ENCODE results near the gene URI1.

URI1 gene

DNA sequence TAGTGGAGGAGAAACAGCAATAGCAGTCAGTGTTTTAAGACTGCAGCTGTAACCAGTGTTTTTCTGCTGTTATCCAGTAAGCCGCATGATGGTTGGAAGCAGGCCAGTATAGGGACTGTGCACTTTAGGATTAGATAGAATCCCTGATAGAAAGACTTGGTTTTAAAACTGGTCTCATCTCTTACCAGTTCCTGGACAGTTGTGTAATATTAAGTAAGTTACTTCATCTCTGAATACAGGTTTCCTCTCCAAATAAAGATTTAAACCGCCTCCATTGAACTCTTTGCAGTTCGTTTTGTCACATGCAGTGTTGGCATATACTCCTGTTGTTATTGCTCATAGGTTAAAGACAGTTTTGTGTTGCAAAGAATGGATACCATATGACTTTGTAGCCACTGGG lies 25.6 kb downstream of the URI1 start:
- DNase-seq (ENCODE audit: low read depth in 1 of 2, low spot score in 1 of 2): no peak

GRCh38 chr19:29969891-29970290 lies 27.9 kb downstream of the URI1 start:
- DNase-seq (ENCODE audit: low read depth in 1 of 2, low spot score in 1 of 2): no peak

- DNase-seq (ENCODE audit: low read depth in 1 of 2, low spot score in 1 of 2): no peak
Measured at GRCh38 chr19:29971002-29971401, 29.0 kb downstream of the URI1 start.

GRCh38 chr19:29971648-29972047 lies 29.6 kb downstream of the URI1 start:
- no peak for DNase-seq (ENCODE audit: low read depth in 1 of 2, low spot score in 1 of 2)

- no peak for DNase-seq (ENCODE audit: low read depth in 1 of 2, low spot score in 1 of 2)
Measured at GRCh38 chr19:29974701-29975100, 32.7 kb downstream of the URI1 start.

GRCh38 chr19:29976151-29976943 lies 34.3 kb downstream of the URI1 start:
- no peak for DNase-seq (ENCODE audit: low read depth in 1 of 2, low spot score in 1 of 2)

GRCh38 chr19:29978080-29978479 lies 36.0 kb downstream of the URI1 start:
- no peak for DNase-seq (ENCODE audit: low read depth in 1 of 2, low spot score in 1 of 2)

- DNase-seq (ENCODE audit: low read depth in 1 of 2, low spot score in 1 of 2): no peak
Measured at GRCh38 chr19:29983568-29983967, 41.5 kb downstream of the URI1 start.

DNA sequence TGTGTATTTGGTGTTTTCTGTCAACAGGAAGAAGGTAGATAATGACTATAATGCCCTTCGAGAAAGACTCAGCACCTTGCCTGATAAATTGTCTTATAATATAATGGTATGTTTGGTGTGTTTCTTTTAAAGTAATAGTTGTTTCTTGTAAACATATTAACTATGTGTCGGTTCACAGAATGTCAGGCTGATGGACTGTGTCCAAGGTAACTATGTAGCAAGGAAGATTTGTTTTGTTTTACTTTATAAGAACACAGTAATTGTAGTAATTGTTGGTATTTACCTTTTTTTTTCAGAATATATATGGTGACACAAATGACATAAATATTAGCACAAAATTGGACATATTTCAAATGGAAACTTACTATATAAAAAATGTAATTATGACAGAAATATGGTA lies 43.2 kb downstream of the URI1 start:
- DNase-seq (ENCODE audit: low read depth in 1 of 2, low spot score in 1 of 2): no peak

DNA sequence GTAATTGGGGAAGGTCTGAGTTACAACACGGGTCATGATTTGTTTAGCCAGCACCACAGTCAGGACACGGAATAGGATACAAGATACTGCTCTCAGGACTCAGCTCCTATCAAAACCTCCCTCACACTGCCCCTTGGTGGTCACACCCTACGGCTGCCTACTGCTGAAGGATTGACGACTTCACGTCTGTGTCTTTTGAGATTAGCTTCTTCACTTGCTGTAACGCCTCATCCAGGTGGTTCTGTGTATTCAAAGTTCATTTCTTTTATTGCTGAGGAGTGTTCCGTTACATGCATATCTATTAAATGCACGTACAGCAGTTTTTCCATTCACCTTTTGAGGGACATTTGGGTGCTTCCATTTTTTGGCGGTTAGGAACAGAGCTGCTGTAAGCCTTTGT lies 46.3 kb downstream of the URI1 start:
- no peak for DNase-seq (ENCODE audit: low read depth in 1 of 2, low spot score in 1 of 2)

- no peak for DNase-seq (ENCODE audit: low read depth in 1 of 2, low spot score in 1 of 2)
Measured at GRCh38 chr19:29992233-29992867, 50.3 kb downstream of the URI1 start.

DNA sequence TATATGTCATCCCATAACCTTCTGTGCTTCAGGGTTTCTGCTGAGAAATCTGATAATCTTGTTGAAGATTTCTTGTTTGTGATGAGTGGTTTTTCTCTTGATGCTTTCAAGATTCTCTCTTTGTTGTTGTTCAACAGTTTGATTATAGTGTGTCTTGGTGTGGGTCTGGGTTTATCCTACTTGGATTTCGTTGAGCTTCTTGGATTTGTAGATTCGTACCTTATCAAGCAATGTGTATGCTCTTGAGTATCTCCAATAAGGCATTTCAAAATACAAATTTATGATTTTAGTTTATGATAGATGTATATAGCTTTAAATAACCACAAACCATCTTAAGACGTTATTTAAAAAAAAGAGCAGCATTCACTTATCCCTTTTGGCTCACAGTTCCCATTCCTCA lies 57.5 kb downstream of the URI1 start:
- no peak for DNase-seq (ENCODE audit: low read depth in 1 of 2, low spot score in 1 of 2)

DNA sequence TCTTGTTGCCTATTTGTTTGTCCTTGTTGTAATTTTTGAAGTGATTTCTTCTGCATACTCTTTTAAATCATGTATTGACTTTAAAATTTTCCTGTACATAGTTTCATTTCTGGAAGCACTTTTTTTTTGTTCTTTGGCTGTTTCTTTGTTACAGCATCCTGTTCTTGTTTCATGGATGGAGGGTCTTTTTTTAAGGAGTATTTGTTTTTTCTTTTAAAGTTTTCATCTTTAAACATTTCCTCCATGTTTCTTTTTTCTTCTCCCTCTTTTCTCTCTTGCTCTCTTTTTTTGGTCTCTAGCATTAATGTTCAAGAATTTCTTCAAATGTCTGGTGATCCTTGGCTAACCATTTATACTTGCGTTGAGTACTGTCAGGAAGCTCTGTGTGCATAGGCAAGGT lies 58.8 kb downstream of the URI1 start:
- DNase-seq (ENCODE audit: low read depth in 1 of 2, low spot score in 1 of 2): no peak

GRCh38 chr19:30001301-30001700 lies 59.3 kb downstream of the URI1 start:
- no peak for DNase-seq (ENCODE audit: low read depth in 1 of 2, low spot score in 1 of 2)

DNA sequence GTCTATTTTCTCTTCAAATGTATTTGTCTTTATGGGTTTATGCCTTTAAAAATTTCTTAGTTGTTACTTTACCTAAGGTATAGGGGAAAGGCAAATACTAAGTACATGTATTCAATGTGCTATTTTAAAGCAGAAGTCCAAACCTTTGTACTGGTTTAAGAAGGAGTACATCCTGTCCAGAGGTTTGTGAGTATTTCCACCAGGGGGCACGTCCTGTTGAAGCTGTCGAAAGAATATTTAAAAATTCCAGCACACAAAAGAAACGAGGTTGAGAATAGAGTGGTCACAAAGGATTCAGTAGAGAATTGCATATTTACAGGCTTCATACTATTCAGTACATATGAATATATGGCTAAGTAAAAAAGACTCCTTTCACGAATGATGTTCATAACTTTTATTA lies 59.8 kb downstream of the URI1 start:
- no peak for DNase-seq (ENCODE audit: low read depth in 1 of 2, low spot score in 1 of 2)

- no peak for DNase-seq (ENCODE audit: low read depth in 1 of 2, low spot score in 1 of 2)
Measured at GRCh38 chr19:30003866-30004265, 61.8 kb downstream of the URI1 start.

GRCh38 chr19:30004403-30004802 lies 62.4 kb downstream of the URI1 start:
- DNase-seq (ENCODE audit: low read depth in 1 of 2, low spot score in 1 of 2): no peak

GRCh38 chr19:30006207-30006606 lies 64.2 kb downstream of the URI1 start:
- no peak for DNase-seq (ENCODE audit: low read depth in 1 of 2, low spot score in 1 of 2)

DNA sequence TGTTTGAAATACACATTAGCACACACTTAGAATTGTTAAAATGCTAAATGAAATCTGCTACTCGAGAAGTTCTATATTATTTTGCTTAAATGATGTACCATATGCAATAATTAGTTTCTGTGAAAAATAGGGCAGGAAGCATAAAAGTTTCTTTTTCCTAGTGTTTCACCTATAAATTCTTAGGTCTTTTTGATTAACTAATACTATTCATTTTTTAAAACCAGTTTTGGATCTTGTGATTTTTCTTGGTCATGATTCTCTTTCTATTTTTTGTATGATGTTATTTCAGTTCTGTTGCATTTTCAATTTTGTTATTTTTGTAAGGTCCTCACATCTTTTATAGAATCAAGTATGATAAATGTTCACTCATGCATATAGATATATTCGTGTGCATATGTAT lies 66.1 kb downstream of the URI1 start:
- no peak for DNase-seq (ENCODE audit: low read depth in 1 of 2, low spot score in 1 of 2)

DNA sequence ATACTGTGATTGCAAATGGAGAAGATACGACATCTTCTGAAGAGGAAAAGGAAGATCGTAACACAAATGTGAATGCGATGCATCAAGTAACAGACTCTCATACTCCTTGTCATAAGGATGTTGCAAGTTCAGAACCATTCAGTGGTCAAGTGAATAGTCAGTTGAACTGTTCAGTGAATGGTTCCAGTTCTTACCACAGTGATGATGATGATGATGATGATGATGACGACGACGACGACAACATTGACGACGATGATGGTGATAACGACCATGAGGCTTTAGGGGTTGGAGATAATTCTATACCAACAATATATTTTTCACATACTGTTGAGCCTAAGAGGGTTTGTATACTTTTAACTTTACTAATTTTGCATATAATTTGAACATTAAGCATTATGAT lies 67.0 kb downstream of the URI1 start:
- DNase-seq (ENCODE audit: low read depth in 1 of 2, low spot score in 1 of 2): no peak

- no peak for DNase-seq (ENCODE audit: low read depth in 1 of 2, low spot score in 1 of 2)
Measured at GRCh38 chr19:30011051-30011578, 69.1 kb downstream of the URI1 start.

GRCh38 chr19:30014770-30015169 lies 72.7 kb downstream of the URI1 start:
- DNase-seq (ENCODE audit: low read depth in 1 of 2, low spot score in 1 of 2): no peak

- DNase-seq (ENCODE audit: low read depth in 1 of 2, low spot score in 1 of 2): no peak
Measured at GRCh38 chr19:30017172-30017571, 75.1 kb downstream of the URI1 start.

All from stimulated activated CD4-positive, alpha-beta T cell treated with anti-CD3 and anti-CD28 coated beads, Interleukin-15, amount 100 ng/mL, for 1 hour (primary cell).